SK-N-SH (cell line): ENCODE data around the gene SCN8A.

Experiments
- CTCF ChIP-seq: fragments of 200-600 bp; sonication (generic); IDR thresholded peaks from 2 replicates; pipeline ENCODE4 v1.6.1; 2017; ENCODE audit warnings: antibody characterized with exemption, mild to moderate bottlenecking, moderate library complexity
- ELF1 ChIP-seq: IDR thresholded peaks from 2 replicates; pipeline ENCODE4 v1.4.0; 2012
- EP300 ChIP-seq, 2 experiments: IDR thresholded peaks; 2 replicates each; pipeline versions ENCODE4 v1.4.0 to v1.6.1; 2012; ENCODE audit warnings: borderline replicate concordance in 1 of 2, low read depth in 1 of 2, low read length in 1 of 2
- EZH2phosphoT487 ChIP-seq: fragments of 200-600 bp; sonication (generic); IDR thresholded peaks from 2 replicates; pipeline ENCODE4 v1.6.1; 2017; ENCODE audit warnings: low read depth, mixed run types, mild to moderate bottlenecking, antibody characterized with exemption, moderate library complexity, borderline replicate concordance
- POLR2AphosphoS5 ChIP-seq: IDR thresholded peaks from 2 replicates; pipeline ENCODE4 v1.6.1; 2012; ENCODE audit warnings: low read depth, low read length
- REST ChIP-seq: IDR thresholded peaks from 2 replicates; pipeline ENCODE4 v1.6.1; 2012; ENCODE audit warnings: mild to moderate bottlenecking, low read depth, low read length, moderate library complexity
- RFX5 ChIP-seq: IDR thresholded peaks from 2 replicates; pipeline ENCODE4 v1.6.1; 2012; ENCODE audit warnings: mild to moderate bottlenecking, improper control_type of control experiment, low read length
- SIN3A ChIP-seq: IDR thresholded peaks from 2 replicates; pipeline ENCODE4 v1.6.1; 2012; ENCODE audit warnings: low read depth, mild to moderate bottlenecking, low read length, moderate library complexity, borderline replicate concordance

DNA sequence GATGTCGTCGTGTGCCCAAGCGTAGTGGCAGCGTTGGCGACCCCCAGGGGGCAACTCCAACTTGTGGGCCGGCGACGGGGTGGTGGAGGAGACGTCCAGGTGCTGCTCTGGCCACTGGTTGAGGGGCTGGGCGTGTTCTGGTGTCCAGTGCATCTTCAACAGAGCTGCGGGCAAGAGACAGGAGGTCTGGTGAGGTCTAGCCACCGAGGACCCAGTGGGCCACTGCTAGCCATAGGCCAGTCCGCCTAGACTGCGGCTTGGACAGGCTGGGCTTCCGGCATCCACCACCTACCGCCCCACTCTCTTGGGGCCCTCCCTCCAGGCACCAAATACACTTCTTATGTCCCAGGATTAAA is 231.2 kb downstream of the SCN8A start:
- no peak for TF ChIP-seq SIN3A
- no peak for TF ChIP-seq CTCF
- no peak for TF ChIP-seq POLR2AphosphoS5
- no peak for TF ChIP-seq RFX5
- no peak for TF ChIP-seq EZH2phosphoT487
- no peak for TF ChIP-seq REST
- TF ChIP-seq EP300 (IDR thresholded peaks at IDR 0.05; ENCODE audit: borderline replicate concordance in 1 of 2, low read depth in 1 of 2, low read length in 1 of 2), result no peak
- no peak for TF ChIP-seq ELF1
